LNCaP clone FGC (cell line): ENCODE measurements around the gene ZNF385D.

Experiments
- DNase-seq: peaks from one replicate; pipeline ENCODE4 v3.0.0-alpha.2; 2011; ENCODE audit warnings: low read depth
- H3K4me3 ChIP-seq: 2 replicates; pipeline ENCODE4 v1.5.1; 2011; ENCODE audit warnings: mild to moderate bottlenecking, low read depth, low read length, control low read depth
- TF ChIP-seq, protein P1 (sequence below): IDR thresholded peaks from 2 replicates; pipeline ENCODE4 v1.5.1; 2012; ENCODE audit warnings: mild to moderate bottlenecking; ENCODE audit not compliant: control insufficient read depth, insufficient read depth; ENCODE audit errors: extremely low read depth

The ZNF385D gene

DNA sequence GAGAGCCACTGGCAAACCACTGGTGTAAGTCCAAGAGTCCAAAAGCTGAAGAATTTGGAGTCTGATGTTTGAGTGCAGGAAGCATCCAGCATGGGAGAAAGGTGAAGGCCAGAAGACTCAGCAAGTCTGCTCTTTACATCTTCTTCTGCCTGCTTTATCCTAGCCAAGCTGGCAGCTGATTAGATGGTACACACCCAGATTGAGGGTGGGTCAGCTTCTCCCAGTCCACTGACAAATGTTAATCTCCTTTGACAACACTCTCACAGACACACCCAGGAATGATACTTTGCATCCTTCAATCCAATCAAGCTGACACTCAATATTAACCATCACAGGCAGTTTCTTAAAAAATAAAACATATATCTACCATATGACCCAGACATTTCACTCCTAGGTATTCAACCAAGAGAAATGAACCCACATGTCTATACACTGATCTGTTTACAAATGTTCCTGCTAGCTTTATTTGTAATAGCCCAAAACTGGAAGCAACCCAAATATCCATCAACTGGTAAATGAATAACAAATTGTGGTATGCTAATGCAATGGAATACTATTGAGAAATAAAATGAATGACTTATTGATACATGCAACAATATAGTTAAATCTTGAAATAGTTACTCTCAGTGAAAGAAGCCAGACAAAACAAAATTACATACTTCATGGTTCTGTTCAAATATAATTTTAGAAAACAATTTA lies 373.8 kb downstream of the ZNF385D start:
- no peak for DNase-seq
- H3K4me3 ChIP-seq = no peak overlapping the region
- TF ChIP-seq, protein P1, sequence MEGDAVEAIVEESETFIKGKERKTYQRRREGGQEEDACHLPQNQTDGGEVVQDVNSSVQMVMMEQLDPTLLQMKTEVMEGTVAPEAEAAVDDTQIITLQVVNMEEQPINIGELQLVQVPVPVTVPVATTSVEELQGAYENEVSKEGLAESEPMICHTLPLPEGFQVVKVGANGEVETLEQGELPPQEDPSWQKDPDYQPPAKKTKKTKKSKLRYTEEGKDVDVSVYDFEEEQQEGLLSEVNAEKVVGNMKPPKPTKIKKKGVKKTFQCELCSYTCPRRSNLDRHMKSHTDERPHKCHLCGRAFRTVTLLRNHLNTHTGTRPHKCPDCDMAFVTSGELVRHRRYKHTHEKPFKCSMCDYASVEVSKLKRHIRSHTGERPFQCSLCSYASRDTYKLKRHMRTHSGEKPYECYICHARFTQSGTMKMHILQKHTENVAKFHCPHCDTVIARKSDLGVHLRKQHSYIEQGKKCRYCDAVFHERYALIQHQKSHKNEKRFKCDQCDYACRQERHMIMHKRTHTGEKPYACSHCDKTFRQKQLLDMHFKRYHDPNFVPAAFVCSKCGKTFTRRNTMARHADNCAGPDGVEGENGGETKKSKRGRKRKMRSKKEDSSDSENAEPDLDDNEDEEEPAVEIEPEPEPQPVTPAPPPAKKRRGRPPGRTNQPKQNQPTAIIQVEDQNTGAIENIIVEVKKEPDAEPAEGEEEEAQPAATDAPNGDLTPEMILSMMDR = no peak

DNA sequence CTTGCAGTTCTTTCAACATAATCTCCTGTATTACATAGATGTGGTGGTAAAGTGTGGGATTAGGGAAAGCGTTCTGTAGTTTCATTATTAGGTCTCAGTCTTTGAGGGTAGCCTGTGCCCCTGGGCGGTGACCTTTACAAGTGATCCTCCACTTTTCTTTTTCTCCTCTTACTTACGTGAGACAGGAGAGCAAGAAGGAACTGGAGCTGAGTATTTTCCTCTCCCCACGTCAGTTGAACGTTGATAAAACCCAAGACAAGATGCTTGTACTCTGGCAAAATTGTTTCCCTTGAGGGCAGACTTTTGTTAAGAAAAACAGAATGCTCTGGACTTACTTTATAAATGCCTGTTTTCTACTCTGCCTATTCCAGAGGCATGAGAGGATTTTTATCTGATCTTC lies 378.7 kb downstream of the ZNF385D start:
- H3K4me3 ChIP-seq = no peak overlapping the region
- no peak for DNase-seq
- TF ChIP-seq, protein P1 = no peak
